NB4 (cell line): Measurements from ENCODE around the gene SESN1.
"Not testable (repeated sequence)": the region's sequence is repeated elsewhere in the genome, so short reads cannot be mapped to it uniquely, and the experiment has no call there.

Source experiments
- DNase-seq: peaks from one replicate; pipeline ENCODE4 v3.0.0; 2010; ENCODE audit warnings: low read depth
- H3K4me3 ChIP-seq: one replicate; pipeline ENCODE4 v1.5.1; 2011; ENCODE audit warnings: mild to moderate bottlenecking, low read depth, low read length, moderate library complexity
- CTCF ChIP-seq: IDR thresholded peaks from one replicate; pipeline ENCODE4 v1.5.1; 2012; ENCODE audit warnings: low read depth, low read length
- MAX ChIP-seq: IDR thresholded peaks from 2 replicates; pipeline ENCODE4 v1.6.1; 2011; ENCODE audit warnings: low read depth, low read length
- MYC ChIP-seq: IDR thresholded peaks from 2 replicates; pipeline ENCODE4 v1.6.1; 2011; ENCODE audit warnings: low read depth, low read length
- POLR2A ChIP-seq: IDR thresholded peaks from 2 replicates; pipeline ENCODE4 v1.6.1; 2011; ENCODE audit warnings: mild to moderate bottlenecking; ENCODE audit not compliant: insufficient read length; ENCODE audit errors: extremely low read depth

Gene SESN1

GRCh38 chr6:109091314-109092024 lies 3.2 kb downstream of the SESN1 start:
- peak overlapping the region; percentile 94 for H3K4me3 ChIP-seq
- no peak for DNase-seq
- TF ChIP-seq MYC = no peak
- no peak for TF ChIP-seq POLR2A
- TF ChIP-seq MAX = no peak
- no peak for TF ChIP-seq CTCF

GRCh38 chr6:109088995-109089394 lies 5.7 kb downstream of the SESN1 start:
- no peak for TF ChIP-seq MAX
- no peak for TF ChIP-seq CTCF
- no peak for TF ChIP-seq MYC
- TF ChIP-seq POLR2A = no peak
- DNase-seq = no peak
- no peak overlapping the region for H3K4me3 ChIP-seq

GRCh38 chr6:109087661-109088264 lies 6.9 kb downstream of the SESN1 start:
- TF ChIP-seq MYC (no peak), MAX (no peak)
- no peak overlapping the region for H3K4me3 ChIP-seq
- DNase-seq = no peak

GRCh38 chr6:109084146-109084545 lies 10.5 kb downstream of the SESN1 start:
- not testable (repeated sequence) for H3K4me3 ChIP-seq, DNase-seq

GRCh38 chr6:109083657-109084056 lies 11.0 kb downstream of the SESN1 start:
- TF ChIP-seq POLR2A = no peak
- no peak for TF ChIP-seq MYC
- no peak for TF ChIP-seq CTCF
- no peak for TF ChIP-seq MAX
- H3K4me3 ChIP-seq = no peak overlapping the region
- no peak for DNase-seq

GRCh38 chr6:109082188-109082577 lies 12.5 kb downstream of the SESN1 start:
- TF ChIP-seq MAX (no peak), POLR2A (no peak), MYC (no peak), CTCF (no peak)
- no peak overlapping the region for H3K4me3 ChIP-seq
- DNase-seq = peak; percentile 55

GRCh38 chr6:109081516-109082187 lies 13.0 kb downstream of the SESN1 start:
- TF ChIP-seq MAX (no peak), POLR2A (no peak), CTCF (no peak), MYC (no peak)
- no peak overlapping the region for H3K4me3 ChIP-seq
- DNase-seq = no peak
